Measurements from ENCODE around the gene IMP4. TPM values are rescaled to one million over a fixed set of nuclear protein-coding genes. Genes with fewer than 3 reads are reported as not detected.

IMP4 gene
- total RNA-seq (2014; rRNA removed; shearing (Covaris generic)) (109 and 110 TPM in 2 replicates), polyA plus RNA-seq (2016; fragmentation: Nextera tagmentation; extraction: Ambion mirVana) (79.1 and 90.4 TPM in 2 replicates)

GRCh38 chr2:130342533-130343275 is at the start of gene IMP4:
IMP4 (plus strand) TSS chr2:130342897; CDS start chr2:130342933, 36 bp downstream.
- H3F3A ChIP-seq (ENCODE audit: insufficient read depth), result peaks cover 13% of the 10 kb centered on the region
- WGBS, 2 experiments (ENCODE audit: low coverage in 1 of 2, low lambda C conversion rate in 2 of 2, missing lambda C conversion rate in 2 of 2), result 1% methylated on average over 39 to 48 of the region's 60 CpGs
- H3K27ac ChIP-seq, result peak within 1 kb of the TSS; percentile 94
- H4K20me1 ChIP-seq (ENCODE audit: insufficient read depth), result no peaks in the 10 kb centered on the region
- peak within 1 kb of the TSS; percentile 88 for H3K9ac ChIP-seq
- in situ Hi-C loops (cut with MboI), result no loop called here
- no peaks in the 10 kb centered on the region for H3K9me2 ChIP-seq (ENCODE audit: insufficient read depth)
- TF ChIP-seq EZH2phosphoT487 (IDR thresholded peaks at IDR 0.05; ENCODE audit: insufficient read depth, low read depth) (no peak), EZH2 (IDR thresholded peaks at IDR 0.05; ENCODE audit: insufficient read depth, poor library complexity, severe bottlenecking) (no peak)
- peak within 1 kb of the TSS; percentile 89 for H3K4me3 ChIP-seq
- H3K36me3 ChIP-seq (ENCODE audit: low read depth), result peaks cover 15% of the 10 kb centered on the region
- H3K27me3 ChIP-seq (replicated peaks; ENCODE audit: insufficient read depth), result no peaks in the 10 kb centered on the region
- peak within 1 kb of the TSS; percentile 98 for H2AFZ ChIP-seq
- no peaks in the 10 kb centered on the region for H3K9me3 ChIP-seq (ENCODE audit: low read depth)
- H3K4me2 ChIP-seq (ENCODE audit: unreplicated experiment), result peak within 1 kb of the TSS; percentile 97
- peak; percentile 100 for DNase-seq
- peaks cover 11% of the 10 kb centered on the region for H3K4me1 ChIP-seq (ENCODE audit: insufficient read depth)
- peaks cover 29% of the 10 kb centered on the region for H3K79me2 ChIP-seq (ENCODE audit: insufficient read depth)

DNA sequence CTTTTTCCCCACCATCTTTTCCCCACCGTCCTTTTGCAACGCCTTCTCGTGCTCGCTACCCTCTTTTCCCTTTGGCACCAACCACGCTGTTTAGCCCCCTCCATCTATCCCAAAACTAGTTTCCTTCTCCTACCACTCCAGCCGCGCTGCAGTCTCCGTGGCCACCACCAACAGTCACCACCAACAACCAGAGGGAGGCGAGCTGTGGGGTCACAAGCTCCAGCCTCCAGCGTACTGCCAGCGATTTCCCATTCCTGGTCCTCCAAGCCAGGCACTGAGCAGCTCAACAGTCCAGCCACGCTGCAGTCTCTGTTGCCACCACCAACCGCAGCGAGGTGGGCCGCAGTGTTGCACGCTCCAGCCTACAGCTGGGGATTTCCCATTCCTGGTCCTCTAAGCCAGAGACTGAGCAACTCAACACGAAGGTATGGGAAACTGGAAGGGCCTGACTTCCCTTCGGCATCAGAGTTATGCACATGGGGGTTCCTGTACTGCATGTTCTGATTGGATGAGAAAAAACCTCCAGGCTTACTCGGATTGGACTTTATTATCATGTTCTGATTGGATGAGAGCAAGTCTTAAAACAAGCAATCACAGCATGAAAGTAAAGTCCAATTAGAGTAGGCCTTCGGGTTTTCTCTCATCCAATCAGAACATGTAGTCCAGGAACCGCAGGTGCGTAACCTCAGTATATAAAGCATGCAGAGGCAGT is 42.3 kb upstream of the IMP4 start:
- TF ChIP-seq EZH2 (IDR thresholded peaks at IDR 0.05; ENCODE audit: insufficient read depth, poor library complexity, severe bottlenecking) (no peak), EZH2phosphoT487 (IDR thresholded peaks at IDR 0.05; ENCODE audit: insufficient read depth, low read depth) (no peak)
- H2AFZ ChIP-seq, result no peak overlapping the region
- WGBS, 2 experiments (ENCODE audit: low coverage in 1 of 2, low lambda C conversion rate in 2 of 2, missing lambda C conversion rate in 2 of 2), result 53 to 55% methylated on average over 21 to 22 of the region's 22 CpGs

DNA sequence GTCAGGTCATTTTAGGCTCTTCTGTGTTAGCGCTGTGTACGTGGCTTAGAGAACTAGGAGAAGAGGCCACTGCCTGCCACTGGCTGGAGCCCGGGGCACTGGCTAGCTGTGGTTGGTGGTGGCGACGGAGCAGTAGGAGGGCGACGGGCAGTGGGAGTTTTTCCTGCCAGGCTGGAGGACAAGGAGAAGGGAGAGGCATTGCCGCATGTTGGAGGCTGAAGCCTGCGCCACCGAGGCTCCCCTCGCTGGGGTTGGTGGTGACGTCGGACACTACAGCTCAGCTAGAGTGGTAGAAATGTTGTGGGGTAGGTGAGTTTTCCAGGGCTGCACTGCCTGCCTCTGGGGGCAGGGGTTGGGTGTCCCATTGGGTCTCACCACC is 41.7 kb upstream of the IMP4 start:
- no peak overlapping the region for H2AFZ ChIP-seq
- H3K27ac ChIP-seq, result no peak overlapping the region
- H4K20me1 ChIP-seq (ENCODE audit: insufficient read depth), result no peaks in the 10 kb centered on the region
- no peaks in the 10 kb centered on the region for H3K79me2 ChIP-seq (ENCODE audit: insufficient read depth)
- H3K9me2 ChIP-seq (ENCODE audit: insufficient read depth), result no peaks in the 10 kb centered on the region
- in situ Hi-C loops (cut with MboI), result no loop called here
- no peak for TF ChIP-seq EZH2 (IDR thresholded peaks at IDR 0.05; ENCODE audit: insufficient read depth, poor library complexity, severe bottlenecking)
- TF ChIP-seq EZH2phosphoT487 (IDR thresholded peaks at IDR 0.05; ENCODE audit: insufficient read depth, low read depth), result no peak
- DNase-seq, result no peak
- no peaks in the 10 kb centered on the region for H3K36me3 ChIP-seq (ENCODE audit: low read depth)
- H3K4me3 ChIP-seq, result no peak overlapping the region
- WGBS, 2 experiments (ENCODE audit: low coverage in 1 of 2, low lambda C conversion rate in 2 of 2, missing lambda C conversion rate in 2 of 2), result 63 to 70% methylated on average over 13 of the region's 13 CpGs
- H3K9ac ChIP-seq, result no peak overlapping the region
- H3K4me1 ChIP-seq (ENCODE audit: insufficient read depth), result no peaks in the 10 kb centered on the region
- no peaks in the 10 kb centered on the region for H3F3A ChIP-seq (ENCODE audit: insufficient read depth)
- H3K27me3 ChIP-seq (replicated peaks; ENCODE audit: insufficient read depth), result peaks cover 17% of the 10 kb centered on the region; the same call in 1 of the 2 replicates
- no peak overlapping the region for H3K4me2 ChIP-seq (ENCODE audit: unreplicated experiment)
- H3K9me3 ChIP-seq (ENCODE audit: low read depth), result no peaks in the 10 kb centered on the region

More for the DNA sequence above, 42.3 kb upstream of the IMP4 start:
- in situ Hi-C loops (cut with MboI), result no loop called here
- H3K36me3 ChIP-seq (ENCODE audit: low read depth), result no peaks in the 10 kb centered on the region
- H3K27me3 ChIP-seq (replicated peaks; ENCODE audit: insufficient read depth), result peaks cover 17% of the 10 kb centered on the region; the same call in 1 of the 2 replicates
- no peaks in the 10 kb centered on the region for H3K4me1 ChIP-seq (ENCODE audit: insufficient read depth)
- no peaks in the 10 kb centered on the region for H3K9me2 ChIP-seq (ENCODE audit: insufficient read depth)
- H3K4me2 ChIP-seq (ENCODE audit: unreplicated experiment), result no peak overlapping the region
- H3K79me2 ChIP-seq (ENCODE audit: insufficient read depth), result no peaks in the 10 kb centered on the region
- no peaks in the 10 kb centered on the region for H3F3A ChIP-seq (ENCODE audit: insufficient read depth)
- H3K4me3 ChIP-seq, result no peak overlapping the region
- no peak overlapping the region for H3K27ac ChIP-seq
- no peak for DNase-seq
- no peaks in the 10 kb centered on the region for H4K20me1 ChIP-seq (ENCODE audit: insufficient read depth)
- H3K9ac ChIP-seq, result no peak overlapping the region
- H3K9me3 ChIP-seq (ENCODE audit: low read depth), result no peaks in the 10 kb centered on the region

- H3K27ac ChIP-seq, result no peak overlapping the region
- H3K27me3 ChIP-seq (replicated peaks; ENCODE audit: insufficient read depth), result peaks cover 8% of the 10 kb centered on the region; the same call in 1 of the 2 replicates
- no peaks in the 10 kb centered on the region for H4K20me1 ChIP-seq (ENCODE audit: insufficient read depth)
- WGBS, 2 experiments (ENCODE audit: low coverage in 1 of 2, low lambda C conversion rate in 2 of 2, missing lambda C conversion rate in 2 of 2), result 44 to 45% methylated on average over 12 of the region's 12 CpGs
- H3K9me3 ChIP-seq (ENCODE audit: low read depth), result no peaks in the 10 kb centered on the region
- H2AFZ ChIP-seq, result no peak overlapping the region
- H3K36me3 ChIP-seq (ENCODE audit: low read depth), result no peaks in the 10 kb centered on the region
- H3K9ac ChIP-seq, result no peak overlapping the region
- H3K4me3 ChIP-seq, result no peak overlapping the region
- in situ Hi-C loops (cut with MboI), result no loop called here
- H3K4me1 ChIP-seq (ENCODE audit: insufficient read depth), result no peaks in the 10 kb centered on the region
- no peak for TF ChIP-seq EZH2phosphoT487 (IDR thresholded peaks at IDR 0.05; ENCODE audit: insufficient read depth, low read depth)
- TF ChIP-seq EZH2 (IDR thresholded peaks at IDR 0.05; ENCODE audit: insufficient read depth, poor library complexity, severe bottlenecking), result no peak
- H3K79me2 ChIP-seq (ENCODE audit: insufficient read depth), result no peaks in the 10 kb centered on the region
- no peak for DNase-seq
- H3F3A ChIP-seq (ENCODE audit: insufficient read depth), result no peaks in the 10 kb centered on the region
- no peaks in the 10 kb centered on the region for H3K9me2 ChIP-seq (ENCODE audit: insufficient read depth)
- H3K4me2 ChIP-seq (ENCODE audit: unreplicated experiment), result no peak overlapping the region
Measured at GRCh38 chr2:130302164-130302886, 40.4 kb upstream of the IMP4 start.

Data from GM23248 (cell line).